HG03159 (cell line): ENCODE data around the gene LAMTOR2.
"Not testable (repeated sequence)": the region's sequence is repeated elsewhere in the genome, so short reads cannot be mapped to it uniquely, and the experiment has no call there.

ENCODE experiments used
- ATAC-seq: cut with Tn5 transposase; IDR thresholded peaks from one replicate; pipeline ENCODE4 v1.9.1; 2021; ENCODE audit warnings: mild to moderate bottlenecking, moderate library complexity; ENCODE audit not compliant: unreplicated experiment

Gene LAMTOR2

GRCh38 chr1:156051011-156051725 lies 3.4 kb upstream of the LAMTOR2 start:
- no peak for ATAC-seq

GRCh38 chr1:156052862-156053767 lies 1.5 kb upstream of the LAMTOR2 start:
- ATAC-seq = no peak

GRCh38 chr1:156053768-156054499 lies 648 bp upstream of the LAMTOR2 start, which contains the start of gene UBQLN4:
Gene UBQLN4 (minus strand): TSS chr1:156053798. CDS start chr1:156053701, 97 bp downstream.
- peak; percentile 37 for ATAC-seq

- ATAC-seq = no peak
These were observed 883 bp downstream of the LAMTOR2 start for GRCh38 chr1:156055281-156056048.

- no peak for ATAC-seq
These were observed 1.8 kb downstream of the LAMTOR2 start for GRCh38 chr1:156056326-156056849.

- no peak for ATAC-seq
These were observed 6.5 kb downstream of the LAMTOR2 start, which contains the start of gene RAB25 for GRCh38 chr1:156060937-156061636. Gene RAB25 (plus strand): TSS chr1:156061160. CDS start chr1:156061401, 241 bp downstream.

GRCh38 chr1:156062189-156062588 lies 7.6 kb downstream of the LAMTOR2 start:
- no peak for ATAC-seq

GRCh38 chr1:156063997-156064285 lies 9.4 kb downstream of the LAMTOR2 start:
- no peak for ATAC-seq

GRCh38 chr1:156064615-156065014 lies 10.0 kb downstream of the LAMTOR2 start:
- no peak for ATAC-seq

- no peak for ATAC-seq
These were observed 10.6 kb downstream of the LAMTOR2 start for GRCh38 chr1:156065212-156065611.

GRCh38 chr1:156065871-156066270 lies 11.3 kb downstream of the LAMTOR2 start:
- no peak for ATAC-seq

- ATAC-seq = no peak
These were observed 12.7 kb downstream of the LAMTOR2 start for GRCh38 chr1:156067262-156067661.

GRCh38 chr1:156069490-156070455 lies 15.2 kb downstream of the LAMTOR2 start:
- no peak for ATAC-seq

GRCh38 chr1:156070548-156070947 lies 16.0 kb downstream of the LAMTOR2 start:
- ATAC-seq = no peak

- ATAC-seq = not testable (repeated sequence)
These were observed 16.8 kb downstream of the LAMTOR2 start for GRCh38 chr1:156071332-156071816.

- ATAC-seq = no peak
These were observed 17.7 kb downstream of the LAMTOR2 start for GRCh38 chr1:156072251-156072650.

GRCh38 chr1:156073110-156073687 lies 18.6 kb downstream of the LAMTOR2 start:
- no peak for ATAC-seq

- no peak for ATAC-seq
These were observed 19.2 kb downstream of the LAMTOR2 start for GRCh38 chr1:156073740-156074139.
